Keratinocyte (primary cell): ENCODE measurements around the gene SLC25A21.

Experiments
- CTCF ChIP-seq, 3 experiments: IDR thresholded peaks in 1 of 3; conservative IDR thresholded peaks in 1 of 3; optimal IDR thresholded peaks in 1 of 3; 2 replicates in 2 of 3; 3 replicates in 1 of 3; pipeline versions ENCODE3 to v1.5.1; 2011; ENCODE audit warnings: low read length in 3 of 3, mild to moderate bottlenecking in 3 of 3, moderate library complexity in 2 of 3, control low read depth in 1 of 3, inconsistent platforms in 1 of 3; ENCODE audit not compliant: insufficient read depth in 2 of 3; ENCODE audit errors: extremely low read depth in 1 of 3
- EZH2 ChIP-seq: IDR thresholded peaks from one replicate; pipeline ENCODE4 v1.6.1; 2012; ENCODE audit warnings: inconsistent platforms, mild to moderate bottlenecking, low read length, moderate library complexity

DNA sequence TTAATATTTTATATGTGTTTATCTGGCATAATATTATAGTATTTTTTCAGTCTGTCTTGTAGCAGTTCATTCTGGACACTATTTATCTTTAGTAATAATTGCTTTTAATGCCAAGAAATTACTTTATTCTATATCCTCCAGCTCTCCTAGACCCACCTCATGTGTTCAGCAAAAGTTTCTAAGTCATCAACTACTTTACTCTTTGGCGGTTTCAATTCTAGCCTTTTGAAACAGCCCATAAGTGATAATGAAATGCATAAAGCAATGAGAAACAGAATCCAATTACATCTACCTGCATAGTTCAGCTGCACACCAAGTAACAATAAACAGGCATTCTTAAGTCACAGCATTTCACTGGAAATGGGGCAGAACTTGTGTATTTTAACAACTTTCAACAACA, 225.5 kb downstream of the SLC25A21 start:
- TF ChIP-seq CTCF (optimal IDR thresholded peaks at IDR 0.05 in 1 of 3, IDR thresholded peaks at IDR 0.05 in 1 of 3, conservative IDR thresholded peaks at IDR 0.05 in 1 of 3; ENCODE audit: extremely low read depth in 1 of 3, insufficient read depth in 2 of 3, low read length in 3 of 3) = no peak
- TF ChIP-seq EZH2 = no peak
